Psoas muscle (tissue), 8 donors: ENCODE results near the gene BIRC6. TPM values are rescaled to one million over a fixed set of nuclear protein-coding genes. Genes with fewer than 3 reads are reported as not detected.

Source experiments
- ATAC-seq, 4 donors: fragments of 200-7000 bp; cut with Tn5 transposase; one replicate each; pipeline ENCODE4 v1.9.1; 2020; ENCODE audit warnings: moderate library complexity in 3 of 4, mild to moderate bottlenecking in 2 of 4
- DNase-seq, 2 donors: peaks; one replicate each; pipeline ENCODE4 v3.0.0-alpha.2; 2020
- H3K27ac ChIP-seq: fragments of 200-600 bp; one replicate; pipeline ENCODE4 v1.8.0; 2022
- H3K27me3 ChIP-seq, 3 donors: fragments of 200-600 bp in 1 of 3; one replicate each; pipeline versions ENCODE4 v1.6.1 to v1.8.0; 2013 to 2022; ENCODE audit warnings: low read length in 2 of 3, mild to moderate bottlenecking in 2 of 3, moderate library complexity in 1 of 3; ENCODE audit not compliant: insufficient read depth in 3 of 3
- H3K36me3 ChIP-seq, 2 donors: fragments of 200-600 bp in 1 of 2; one replicate each; pipeline versions ENCODE4 v1.6.1 to v1.8.0; 2013 to 2022; ENCODE audit warnings: low read depth in 1 of 2, mild to moderate bottlenecking in 1 of 2, moderate library complexity in 1 of 2; ENCODE audit not compliant: insufficient read depth in 1 of 2
- H3K4me1 ChIP-seq: fragments of 200-600 bp; one replicate; pipeline ENCODE4 v1.8.0; 2022
- H3K4me3 ChIP-seq: fragments of 200-600 bp; one replicate; pipeline ENCODE4 v1.8.0; 2022; ENCODE audit warnings: mild to moderate bottlenecking
- H3K9me3 ChIP-seq: fragments of 200-600 bp; one replicate; pipeline ENCODE4 v1.8.0; 2022
- CTCF ChIP-seq: fragments of 200-600 bp; IDR thresholded peaks from one replicate; pipeline ENCODE4 v1.8.0; 2022; ENCODE audit warnings: antibody characterized with exemption
- WGBS, 3 donors: extraction: QIAGEN DNeasy Blood & Tissue Kit; methylation state at CpG; one replicate each; pipeline versions ENCODE4 v1.1.6 to v1.1.7; 2013; 5-methylcytosine and 5-hydroxymethylcytosine counted together
- intact Hi-C, 2 donors: fragments of 100-400 bp; cut with DNase I; formaldehyde crosslinking; loops; one replicate each; pipeline versions ENCODE4 v1.11.0 to v1.14.2; 2022
- polyA plus RNA-seq, 3 donors: library from polyadenylated mRNA; stranded (reverse); fragments of 200-250 nt; gene quantifications; one replicate each; pipeline ENCODE4 v1.2.3, GENCODE V29; 2013
- total RNA-seq, 4 donors: library from RNA; stranded (reverse); fragmentation: NEBNext Ultra II Directional in 2 of 4; extraction: Animal tissue kit (Norgen Biotek cat#: 25700) in 2 of 4; gene quantifications; one replicate each; pipeline versions ENCODE4 v1.2.1 to v1.2.4, GENCODE V29; 2021 to 2023
- donor health status: healthy with polysubstance abuse.
- donor health status: DM: no; HTN: no; CAD: no; lungs with moderate emphysema.
- donor health status: Bipolar disorder and iron deficiency.
- donor health status: healthy.
- donor health status: DM: yes; HTN: yes; CAD: no.
- donor health status: DM: no; HTN: no; CAD: no.
- donor health status: DM: no; HTN: no; CAD: no.
- donor health status: DM: yes; HTN: yes; CAD: no.

BIRC6 gene
- total and polyA plus RNA-seq, 7 donors, result 11.1 to 66.7 (median 38.1) TPM

GRCh38 chr2:32668254-32668653 is 311.4 kb downstream of the BIRC6 start:
- Histone ChIP-seq H3K27ac (no peak overlapping the region), H3K4me3 (no peak overlapping the region), H3K36me3 (peaks cover 2 to 55% of the 10 kb centered on the region in 2 donors), H3K9me3 (no peaks in the 10 kb centered on the region), H3K27me3 (no peaks in the 10 kb centered on the region), H3K4me1 (no peaks in the 10 kb centered on the region)
- WGBS, 3 donors, result 89 to 96% (median 96%) methylated on average over 1 of the region's 1 CpG
- intact Hi-C loops, result no loop called here
- TF ChIP-seq CTCF, result no peak
- DNase-seq (no peak), ATAC-seq (no peak)

Other genes starting within 250 kb of the BIRC6 start
- gene SLC30A6, start 191.2 kb upstream of the BIRC6 start, total RNA-seq, result 10 to 100 TPM; 11.6 to 19.3 (median 14.4) TPM
- 10 to 100 TPM in 2 of 3 donors, 1 to 10 TPM in 1; 6.2 to 32.1 (median 12.9) TPM for gene SLC30A6, start 191.2 kb upstream of the BIRC6 start, polyA plus RNA-seq
- gene NLRC4, start 92.1 kb upstream of the BIRC6 start, total RNA-seq, result under 1 TPM; 0.29 to 0.75 (median 0.39) TPM
- under 1 TPM; 0.16 to 0.30 (median 0.19) TPM for gene NLRC4, start 92.1 kb upstream of the BIRC6 start, polyA plus RNA-seq
- 10 to 100 TPM; 38.3 to 62.0 (median 43.5) TPM for gene YIPF4, start 79.1 kb upstream of the BIRC6 start, total RNA-seq
- gene YIPF4, start 79.1 kb upstream of the BIRC6 start, polyA plus RNA-seq, result 10 to 100 TPM; 17.9 to 44.7 (median 25.4) TPM